ENCODE data around the gene RABL3.
A peak's percentile ranks its signal among the peaks of the same experiment; 100 is the strongest.
"Not testable (repeated sequence)": the region's sequence is repeated elsewhere in the genome, so short reads cannot be mapped to it uniquely, and the experiment has no call there.

Gene RABL3

DNA sequence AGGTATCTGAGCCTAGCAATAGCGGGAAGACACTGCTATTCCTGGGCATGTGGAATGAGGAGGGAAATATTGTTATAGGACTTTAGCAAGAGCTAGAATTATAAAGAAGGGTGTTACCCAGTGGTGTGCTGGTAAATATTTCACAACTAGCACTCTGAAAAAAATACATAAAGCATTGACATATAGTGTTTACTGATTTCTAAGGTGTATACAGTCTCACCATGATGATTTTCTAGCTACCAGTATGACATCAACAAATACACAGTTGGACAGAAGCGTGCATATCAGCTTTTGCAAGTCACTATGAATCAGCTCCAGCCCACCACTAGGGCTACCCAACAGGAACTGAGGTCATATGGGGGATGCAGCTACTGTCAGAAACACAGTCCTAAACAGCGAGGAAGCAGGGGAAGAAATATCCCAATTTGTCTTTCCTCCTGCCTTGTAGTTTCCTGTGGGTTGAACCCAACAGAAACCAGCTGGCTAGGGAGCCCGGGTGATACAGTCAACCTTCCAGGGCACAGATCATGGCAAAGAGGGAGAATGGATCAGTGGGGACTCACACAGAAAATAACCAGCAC is 99.9 kb downstream of the RABL3 start:
- DNase-seq: peak; percentile 85

DNA sequence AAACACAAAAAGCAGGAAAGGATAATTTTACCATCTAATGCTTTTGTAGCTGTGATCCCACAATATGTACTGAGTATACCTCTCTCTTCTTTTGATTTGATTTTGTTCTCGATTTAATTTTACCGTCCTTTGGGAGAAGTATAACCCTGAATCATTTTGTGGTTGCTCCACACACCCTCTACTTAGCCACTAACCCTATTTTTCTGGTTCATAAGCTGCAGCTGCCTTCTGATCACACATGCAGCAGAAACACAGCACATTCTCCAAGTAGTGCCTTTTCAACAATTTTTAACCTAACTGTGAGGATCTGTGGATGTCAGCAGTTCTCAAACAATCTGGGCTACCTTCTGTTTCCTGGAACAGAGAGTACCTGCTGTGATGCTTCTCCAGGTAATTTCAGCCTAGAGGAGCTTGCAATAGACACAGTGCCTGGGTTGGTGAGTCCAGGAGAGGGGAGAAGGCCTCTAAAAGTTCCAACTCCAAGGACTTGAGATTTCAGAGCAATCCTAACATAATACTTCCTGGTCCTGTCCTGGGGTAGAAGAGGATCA is 100.5 kb downstream of the RABL3 start:
- DNase-seq: no peak

DNA sequence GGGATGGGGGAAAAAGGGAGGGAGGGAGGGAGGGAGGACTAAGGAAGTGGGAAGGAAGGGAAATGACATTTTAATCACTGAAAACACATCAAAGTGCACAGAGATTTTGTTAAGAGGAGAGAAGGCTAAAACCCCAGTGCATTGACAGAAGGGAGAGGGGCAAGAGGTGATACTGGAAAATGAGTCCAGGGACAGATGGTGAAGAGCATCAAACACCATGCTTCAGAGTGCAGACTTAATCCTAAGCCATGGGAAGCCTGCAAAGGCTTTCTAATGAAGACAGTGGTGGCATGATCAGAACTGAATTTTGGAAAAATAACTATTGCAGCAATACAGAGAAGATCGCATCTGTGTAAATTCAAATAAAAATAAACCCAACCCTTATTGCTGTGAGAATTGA is 102.1 kb downstream of the RABL3 start:
- no peak for DNase-seq

DNA sequence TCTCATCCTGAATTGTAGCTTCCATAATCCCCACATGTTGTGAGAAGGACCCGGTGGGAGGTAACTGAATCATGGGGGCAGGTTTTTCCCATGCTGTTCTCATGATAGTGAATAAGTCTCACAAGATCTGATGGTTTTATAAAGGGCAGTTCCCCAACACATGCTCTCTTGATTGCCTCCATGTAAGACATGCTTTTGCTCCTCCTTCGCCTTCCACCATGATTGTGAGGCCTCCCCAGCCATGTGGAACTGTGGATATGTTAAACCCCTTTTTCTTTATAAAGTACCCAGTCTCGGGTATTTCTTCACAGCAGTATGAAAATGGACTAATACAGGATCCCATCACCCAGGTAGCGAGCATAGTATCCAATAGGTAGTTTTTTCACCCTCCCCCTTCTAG is 103.5 kb downstream of the RABL3 start:
- DNase-seq: not testable (repeated sequence)

DNA sequence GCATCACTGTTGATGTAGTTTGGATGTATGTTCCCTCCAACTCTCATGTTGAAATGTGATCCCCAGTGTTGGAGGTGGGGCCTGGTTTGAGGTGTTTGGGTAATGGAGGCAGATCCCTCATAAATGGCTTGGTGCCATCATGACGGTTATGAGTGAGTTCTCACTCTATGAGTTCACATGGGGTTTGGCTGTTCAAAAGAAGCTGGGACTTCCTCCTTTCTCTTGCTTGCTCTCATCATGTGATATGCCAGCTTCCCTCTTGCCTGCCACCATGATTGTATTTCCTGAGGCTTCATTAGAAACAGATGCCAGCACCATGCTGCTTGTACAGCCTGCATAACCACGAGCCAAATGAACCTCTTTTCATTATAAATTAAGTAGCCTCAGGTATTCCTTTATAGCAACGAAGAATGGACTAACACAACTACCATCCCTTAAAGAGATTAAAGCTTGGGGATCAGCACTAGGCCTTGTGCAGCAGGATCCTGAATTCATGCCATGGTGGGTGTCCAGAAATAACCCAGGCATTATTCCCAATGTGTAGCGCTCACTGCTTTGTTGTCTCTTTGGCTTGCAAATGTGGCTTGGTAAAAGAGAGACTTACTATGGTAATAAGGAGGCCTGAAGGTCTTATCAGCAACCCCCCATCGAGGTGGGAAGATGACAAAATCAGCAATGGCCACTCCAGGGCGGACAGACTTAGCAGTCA is 104.3 kb downstream of the RABL3 start:
- peak; percentile 19 for DNase-seq

DNA sequence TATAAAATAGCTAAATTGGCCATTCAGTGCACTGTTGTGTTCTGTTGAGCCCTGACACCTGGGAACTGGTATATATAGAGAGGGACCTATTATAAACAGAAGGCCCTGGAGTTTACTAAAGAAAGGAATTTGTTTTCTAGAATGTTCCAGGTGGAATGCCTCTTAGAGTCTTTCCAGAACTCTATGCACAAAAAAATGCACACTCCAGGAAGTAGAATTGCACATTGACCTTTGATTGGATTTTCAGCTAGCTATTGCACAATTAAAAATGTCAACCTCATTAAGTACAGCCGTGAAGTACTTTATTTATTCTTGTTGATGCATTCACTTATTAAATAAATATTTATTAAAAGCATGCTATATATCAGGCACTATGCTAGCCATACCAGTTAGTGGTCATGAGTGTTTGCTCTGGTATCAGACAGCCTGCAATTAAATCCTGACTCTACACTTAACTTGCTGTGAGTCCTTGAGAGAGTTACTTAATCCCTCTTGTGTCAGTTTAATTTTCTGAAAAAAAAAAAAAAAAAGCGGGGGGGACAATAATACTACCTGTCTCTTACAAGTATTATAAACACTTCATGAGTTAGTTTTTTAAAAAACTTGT is 105.4 kb downstream of the RABL3 start:
- no peak for DNase-seq

Data from hematopoietic multipotent progenitor cell treated with erythropoietin and hydrocortisone succinate and interleukin-3 and kit ligand, for 6 days (in vitro differentiated cells).